ENCODE results near the gene USP48.
"Not testable (repeated sequence)": the region's sequence is repeated elsewhere in the genome, so short reads cannot be mapped to it uniquely, and the experiment has no call there.

Gene USP48

GRCh38 chr1:21770602-21771001 lies 12.3 kb downstream of the USP48 start:
- not testable (repeated sequence) for DNase-seq

DNA sequence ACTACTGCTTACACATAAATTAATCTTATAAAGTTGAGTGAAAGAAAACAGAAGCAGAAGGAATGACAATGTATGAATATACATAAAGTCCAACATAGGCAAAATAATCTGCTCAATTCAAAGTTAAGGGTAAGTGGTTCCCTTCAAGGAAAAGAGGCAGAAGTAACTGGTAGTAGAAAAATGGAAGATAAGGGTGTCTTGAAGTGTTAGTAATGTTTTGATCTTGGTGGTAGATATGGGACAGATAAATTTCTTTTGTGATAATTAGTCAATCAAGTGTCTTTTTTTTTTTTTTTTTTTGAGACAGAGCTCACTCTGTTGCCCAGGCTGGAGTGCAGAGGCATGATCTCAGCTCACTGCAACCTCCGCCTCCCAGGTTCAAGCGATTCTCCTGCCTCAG lies 12.7 kb downstream of the USP48 start:
- DNase-seq = no peak

- DNase-seq = not testable (repeated sequence)
Observed at GRCh38 chr1:21767106-21767505, 15.8 kb downstream of the USP48 start.

DNA sequence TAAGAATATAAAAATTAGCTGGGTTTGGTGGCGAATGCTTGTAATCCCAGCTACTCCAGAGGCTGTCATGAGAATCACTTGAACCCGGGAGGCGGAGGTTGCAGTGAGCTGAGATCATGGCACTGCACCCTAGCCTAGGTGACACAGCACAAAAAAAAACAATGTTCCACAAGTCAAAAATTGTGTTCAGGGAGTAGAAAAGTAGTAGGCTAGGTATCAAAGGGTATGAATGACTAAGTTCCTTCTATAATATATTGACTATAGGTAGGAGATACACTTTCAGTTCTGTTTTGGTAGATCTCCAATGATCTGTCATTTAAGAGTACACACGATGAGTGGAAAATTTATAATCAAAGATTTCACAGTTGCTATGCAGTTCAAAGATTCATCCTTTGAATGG lies 16.7 kb downstream of the USP48 start:
- DNase-seq = no peak

GRCh38 chr1:21764615-21765423 lies 18.1 kb downstream of the USP48 start:
- peak; percentile 6 for DNase-seq

GRCh38 chr1:21763694-21764419 lies 19.1 kb downstream of the USP48 start:
- no peak for DNase-seq

GRCh38 chr1:21763236-21763635 lies 19.7 kb downstream of the USP48 start:
- DNase-seq = no peak

DNA sequence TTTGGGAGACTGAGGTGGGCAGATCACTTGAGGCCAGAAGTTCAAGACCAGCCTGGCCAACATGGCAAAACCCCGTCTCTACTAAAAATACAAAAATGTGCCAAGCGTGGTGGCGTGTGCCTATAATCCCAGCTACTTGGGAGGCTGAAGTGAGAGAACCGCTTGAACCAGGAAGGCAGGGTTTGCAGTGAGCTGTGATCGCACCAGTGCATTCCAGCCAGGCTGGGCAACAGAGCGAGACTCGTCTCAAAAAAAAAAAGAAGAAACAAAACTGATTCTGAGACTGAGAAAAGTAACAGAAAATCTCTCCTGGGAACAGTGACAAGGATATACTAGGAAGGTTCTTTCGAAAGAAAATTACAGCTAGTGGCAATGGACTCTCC lies 20.9 kb downstream of the USP48 start:
- DNase-seq = no peak

- no peak for DNase-seq
Observed at GRCh38 chr1:21761052-21761451, 21.9 kb downstream of the USP48 start.

GRCh38 chr1:21759818-21760217 lies 23.1 kb downstream of the USP48 start:
- DNase-seq = no peak

GRCh38 chr1:21759182-21759581 lies 23.8 kb downstream of the USP48 start:
- DNase-seq = no peak

DNA sequence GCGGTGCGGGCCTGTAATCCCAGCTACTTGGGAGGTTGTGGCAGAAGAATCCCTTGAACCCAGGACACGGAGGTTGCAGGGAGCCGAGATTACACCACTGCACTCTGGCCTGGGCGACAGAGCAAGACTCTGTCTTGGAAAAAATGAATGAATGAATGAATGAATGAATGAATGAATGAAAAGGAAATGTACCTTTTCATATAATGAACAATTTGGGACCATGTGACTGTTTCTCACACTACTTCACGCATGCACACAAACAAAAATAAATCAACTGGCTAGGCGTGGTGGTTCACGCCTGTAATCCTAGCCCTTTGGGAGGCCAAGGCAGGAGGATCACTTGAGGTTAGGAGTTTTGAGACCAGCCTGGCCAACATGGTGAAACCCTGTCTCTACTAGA lies 24.3 kb downstream of the USP48 start:
- no peak for DNase-seq

GRCh38 chr1:21756393-21757089 lies 26.4 kb downstream of the USP48 start:
- no peak for DNase-seq

GRCh38 chr1:21755067-21755466 lies 27.9 kb downstream of the USP48 start:
- no peak for DNase-seq

DNA sequence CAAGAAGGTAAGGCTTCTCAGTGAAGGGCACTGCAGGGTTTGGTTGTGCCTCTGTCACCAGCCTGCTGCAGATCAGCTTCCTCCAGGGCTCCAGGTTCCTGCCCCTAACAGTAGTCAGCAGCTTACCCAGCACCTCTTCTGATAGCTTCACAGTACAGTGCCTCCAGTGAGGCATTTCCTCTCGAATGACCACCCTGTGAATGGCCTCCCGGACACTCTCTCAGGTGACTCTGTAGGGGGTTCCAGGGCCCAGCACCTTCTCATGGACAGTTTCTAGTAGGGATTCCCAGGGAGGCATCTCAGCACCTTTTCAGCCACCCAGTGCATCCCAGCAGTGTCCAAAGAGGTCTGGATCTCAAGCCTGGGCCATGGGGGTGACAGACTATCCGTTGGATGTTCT lies 28.4 kb downstream of the USP48 start:
- no peak for DNase-seq

DNA sequence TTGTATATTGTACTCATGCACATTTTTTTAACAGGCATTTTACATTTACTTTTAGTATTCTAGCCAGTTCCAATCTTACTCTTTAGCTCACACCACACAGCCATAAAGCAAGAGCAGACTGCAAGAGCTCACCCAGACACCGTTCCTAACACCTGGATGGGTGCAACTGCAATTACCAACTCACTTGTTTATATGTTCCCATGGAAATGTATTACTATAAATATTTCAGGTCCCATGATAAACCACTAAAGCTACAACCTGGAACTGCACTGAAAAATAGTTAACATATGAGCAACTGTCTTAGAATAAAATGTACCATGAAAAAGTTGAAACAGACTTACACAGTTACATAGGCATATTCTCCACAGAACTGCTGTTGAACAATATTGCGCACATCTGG lies 30.8 kb downstream of the USP48 start:
- no peak for DNase-seq

DNA sequence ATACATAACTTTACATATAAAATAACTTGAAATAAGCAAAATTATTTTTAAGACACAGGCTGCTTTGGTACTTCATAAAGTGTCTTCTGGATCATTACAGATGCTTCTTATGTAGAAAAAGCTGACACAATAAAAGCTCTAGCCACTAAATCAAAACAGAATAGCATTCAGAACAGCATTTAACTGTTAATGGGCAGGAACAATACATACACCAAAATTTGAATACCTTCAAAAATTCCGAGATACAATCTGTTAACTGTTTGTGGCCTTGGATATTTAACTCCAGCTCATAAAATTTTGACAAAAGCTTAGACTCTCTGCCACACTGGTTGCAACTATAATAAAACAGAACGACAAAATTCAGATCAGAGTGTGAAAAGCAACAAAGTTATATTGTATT lies 31.7 kb downstream of the USP48 start:
- DNase-seq = no peak

GRCh38 chr1:21750841-21751240 lies 32.1 kb downstream of the USP48 start:
- DNase-seq = no peak

- DNase-seq = no peak
Observed at GRCh38 chr1:21749859-21750468, 33.0 kb downstream of the USP48 start.

- no peak for DNase-seq
Observed at GRCh38 chr1:21749109-21749508, 33.8 kb downstream of the USP48 start.

- no peak for DNase-seq
Observed at GRCh38 chr1:21743476-21743875, 39.5 kb downstream of the USP48 start.

- DNase-seq = no peak
Observed at GRCh38 chr1:21742578-21742977, 40.4 kb downstream of the USP48 start.

DNA sequence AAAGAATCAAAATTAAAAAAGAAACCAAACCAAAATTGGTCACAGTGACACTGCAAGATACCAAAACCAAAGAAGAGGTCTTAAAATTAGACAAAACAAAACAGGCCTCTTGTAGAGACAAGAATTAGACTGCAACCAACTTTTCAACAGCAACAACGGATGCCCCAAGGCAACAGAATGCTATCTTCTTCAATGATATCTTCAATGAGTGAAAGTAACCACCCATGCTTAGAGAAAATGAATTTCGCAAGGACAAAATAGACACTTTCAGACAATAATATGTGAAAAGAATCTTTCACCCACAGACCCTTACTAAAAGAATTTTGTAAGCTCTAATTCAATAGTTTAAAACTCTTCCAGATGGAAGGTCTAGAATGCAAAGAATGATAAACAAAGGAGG lies 41.7 kb downstream of the USP48 start:
- DNase-seq = no peak

Data from COR-L47 (cell line).